ENCODE results near the gene CEP95.
"Not testable (repeated sequence)": the region's sequence is repeated elsewhere in the genome, so short reads cannot be mapped to it uniquely, and the experiment has no call there.

The CEP95 gene, protein sequence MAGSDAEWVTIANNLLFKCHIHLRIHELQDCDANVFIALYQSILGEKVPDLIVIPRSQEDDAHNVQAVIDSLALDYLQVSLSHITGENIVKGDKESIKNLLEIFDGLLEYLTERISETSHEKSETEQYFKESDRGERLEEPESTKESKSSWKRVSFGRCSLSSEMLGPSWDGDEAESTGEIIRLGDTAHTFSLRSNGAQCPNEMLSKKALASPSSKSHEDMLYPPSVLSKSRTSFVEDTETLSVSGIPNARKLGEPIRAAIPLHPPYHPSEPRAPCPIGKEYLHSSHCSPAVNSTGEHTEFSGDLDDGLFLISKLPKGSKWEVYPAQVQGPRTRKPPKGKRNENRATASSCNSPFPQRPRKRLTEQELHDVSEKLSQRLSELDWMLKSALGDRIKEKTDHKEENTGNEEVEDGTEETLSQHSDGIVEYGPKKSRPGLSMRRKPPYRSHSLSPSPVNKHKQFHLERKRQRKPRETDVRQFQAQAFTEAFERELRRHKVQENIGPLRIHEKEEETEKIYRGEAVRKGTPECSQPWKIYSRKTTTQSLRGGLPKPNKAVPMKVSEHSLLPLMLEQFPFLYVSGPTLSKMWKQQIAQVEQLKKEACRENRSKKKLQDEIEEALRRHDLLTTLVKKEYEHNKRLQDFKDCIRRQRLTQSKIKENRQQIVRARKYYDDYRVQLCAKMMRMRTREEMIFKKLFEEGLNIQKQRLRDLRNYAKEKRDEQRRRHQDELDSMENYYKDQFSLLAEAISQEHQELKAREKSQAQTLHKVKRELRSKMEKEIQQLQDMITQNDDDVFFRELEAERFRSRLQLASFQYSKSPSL

DNA sequence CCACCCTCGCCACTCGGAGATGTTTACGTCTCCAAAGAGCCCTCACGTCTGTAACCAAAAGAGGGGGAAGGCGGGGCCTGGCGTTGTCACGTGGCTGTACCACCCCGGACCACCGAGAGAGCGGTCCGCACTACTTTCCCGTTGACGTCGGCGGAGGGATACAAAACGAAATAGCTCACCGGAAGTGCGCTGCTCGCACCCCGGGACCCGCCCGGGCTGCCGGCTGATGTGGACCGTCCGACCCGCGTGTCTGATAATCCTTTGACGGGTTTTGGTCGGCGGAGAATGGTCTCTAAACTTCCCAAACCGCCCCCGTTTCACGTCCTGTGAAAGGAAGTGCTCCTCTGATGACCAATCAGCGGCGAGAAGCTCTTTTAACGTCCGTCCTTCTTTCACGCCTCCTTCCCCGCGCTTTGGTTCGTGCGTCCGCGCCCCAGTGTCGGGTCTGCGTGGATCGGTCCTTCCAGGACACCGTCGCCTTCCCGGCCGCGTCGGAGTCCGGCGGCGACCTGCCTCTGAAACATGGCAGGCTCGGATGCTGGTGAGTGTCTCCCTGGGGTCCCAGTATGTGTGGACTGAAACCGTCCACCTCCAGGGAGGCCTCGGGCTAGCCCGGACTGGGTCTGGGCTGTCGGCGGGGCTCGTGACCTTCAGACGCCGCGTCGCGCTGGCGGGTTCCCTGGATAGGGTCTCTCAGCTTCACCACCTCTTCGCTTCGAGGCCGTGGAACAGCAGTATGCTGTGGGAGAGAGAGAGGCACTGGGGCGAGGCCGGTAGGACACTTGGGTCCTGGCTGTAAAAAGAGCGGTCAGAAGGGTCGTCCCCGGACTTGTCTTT, at the start of gene CEP95:
CEP95 (plus strand) TSS at position 402 of the 837 bp plus-strand sequence; CDS start at position 523, 121 bp downstream.
- peak within 1 kb of the TSS; percentile 79 to 100 (median 100) for H3K4me3 ChIP-seq (ENCODE audit: low read depth in 1 of 5, low read length in 5 of 5)
- H3K36me3 ChIP-seq (ENCODE audit: control insufficient read depth in 5 of 5, insufficient read depth in 5 of 5, low read length in 5 of 5) = peaks cover 38 to 56% (median 47%) of the 10 kb centered on the region in 5 donors
- H3K9ac ChIP-seq (ENCODE audit: low read length in 5 of 5) = peak within 1 kb of the TSS; percentile 96 to 100 (median 100)
- H3K27ac ChIP-seq (ENCODE audit: low read depth, low read length) = peak within 1 kb of the TSS; percentile 100
- H3K9me3 ChIP-seq (ENCODE audit: control insufficient read depth in 5 of 5, low read length in 5 of 5) = no peaks in the 10 kb centered on the region
- peaks cover 8 to 52% (median 47%) of the 10 kb centered on the region in 5 donors for H3K4me1 ChIP-seq (ENCODE audit: control insufficient read depth in 5 of 5, insufficient read depth in 5 of 5, low read length in 5 of 5)
- H3K27me3 ChIP-seq (ENCODE audit: control insufficient read depth in 5 of 5, insufficient read depth in 4 of 5, low read length in 5 of 5) = no peaks in the 10 kb centered on the region

DNA sequence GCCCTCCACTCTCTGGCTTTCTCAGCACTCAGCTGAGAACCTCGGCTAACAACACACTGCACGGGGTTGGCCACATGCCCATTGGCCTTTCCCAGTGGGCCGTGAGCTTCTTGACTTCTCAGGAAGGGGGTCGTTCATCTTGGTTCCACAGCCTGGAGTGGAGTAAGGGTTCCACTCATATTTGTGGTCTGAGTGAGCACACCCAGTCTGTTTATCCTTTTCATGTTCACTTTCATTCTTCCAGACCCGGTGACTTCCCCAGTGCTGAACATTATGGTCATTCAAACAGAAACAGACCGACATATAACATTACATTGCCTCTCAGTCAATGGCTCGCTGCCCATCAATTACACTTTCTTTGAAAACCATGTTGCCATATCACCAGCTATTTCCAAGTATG, 49.6 kb upstream of the CEP95 start:
- no peak overlapping the region for H3K27ac ChIP-seq (ENCODE audit: low read depth, low read length)

GRCh38 chr17:64458756-64459155, 48.0 kb upstream of the CEP95 start:
- H3K36me3 ChIP-seq (ENCODE audit: control insufficient read depth in 5 of 5, insufficient read depth in 5 of 5, low read length in 5 of 5) = peaks cover 0 to 7% (median 0%) of the 10 kb centered on the region in 5 donors
- H3K27me3 ChIP-seq (ENCODE audit: control insufficient read depth in 5 of 5, insufficient read depth in 4 of 5, low read length in 5 of 5) = no peaks in the 10 kb centered on the region
- peaks cover 0 to 29% (median 8%) of the 10 kb centered on the region in 5 donors for H3K4me1 ChIP-seq (ENCODE audit: control insufficient read depth in 5 of 5, insufficient read depth in 5 of 5, low read length in 5 of 5)
- no peaks in the 10 kb centered on the region for H3K9me3 ChIP-seq (ENCODE audit: control insufficient read depth in 5 of 5, low read length in 5 of 5)
- no peak overlapping the region for H3K9ac ChIP-seq (ENCODE audit: low read length in 5 of 5)
- no peak overlapping the region for H3K4me3 ChIP-seq (ENCODE audit: low read depth in 1 of 5, low read length in 5 of 5)
- no peak overlapping the region for H3K27ac ChIP-seq (ENCODE audit: low read depth, low read length)

More for the DNA sequence above, 49.6 kb upstream of the CEP95 start:
- H3K4me1 ChIP-seq (ENCODE audit: control insufficient read depth in 5 of 5, insufficient read depth in 5 of 5, low read length in 5 of 5) = peaks cover 0 to 28% (median 8%) of the 10 kb centered on the region in 5 donors
- H3K27me3 ChIP-seq (ENCODE audit: control insufficient read depth in 5 of 5, insufficient read depth in 4 of 5, low read length in 5 of 5) = no peaks in the 10 kb centered on the region
- no peak overlapping the region for H3K4me3 ChIP-seq (ENCODE audit: low read depth in 1 of 5, low read length in 5 of 5)
- H3K9ac ChIP-seq (ENCODE audit: low read length in 5 of 5) = no peak overlapping the region
- H3K9me3 ChIP-seq (ENCODE audit: control insufficient read depth in 5 of 5, low read length in 5 of 5) = no peaks in the 10 kb centered on the region
- peaks cover 0 to 7% (median 0%) of the 10 kb centered on the region in 5 donors for H3K36me3 ChIP-seq (ENCODE audit: control insufficient read depth in 5 of 5, insufficient read depth in 5 of 5, low read length in 5 of 5)

DNA sequence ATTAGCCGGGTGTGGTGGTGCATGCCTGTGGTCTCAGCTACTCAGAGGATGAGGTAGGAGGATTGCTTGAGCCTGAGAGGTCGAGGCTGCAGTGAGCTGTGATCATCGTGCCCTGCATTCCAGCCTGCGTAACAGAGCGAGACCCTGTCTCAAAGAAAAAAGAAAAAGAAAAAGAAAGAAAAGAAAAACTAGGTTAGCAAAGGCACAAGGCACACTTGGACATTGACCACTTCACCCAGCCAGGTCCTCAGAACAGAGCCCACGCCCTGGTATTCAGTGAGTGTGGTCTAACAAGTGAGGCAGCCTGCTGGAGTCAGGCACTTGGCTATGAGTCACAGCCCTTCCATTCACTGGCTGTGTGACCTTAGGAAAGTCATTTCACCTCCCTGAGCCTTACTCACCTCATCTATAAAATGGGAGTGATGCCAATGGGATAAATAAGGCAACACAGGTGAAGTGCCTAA, 47.5 kb upstream of the CEP95 start:
- H3K27me3 ChIP-seq (ENCODE audit: control insufficient read depth in 5 of 5, insufficient read depth in 4 of 5, low read length in 5 of 5) = no peaks in the 10 kb centered on the region
- no peak overlapping the region for H3K4me3 ChIP-seq (ENCODE audit: low read depth in 1 of 5, low read length in 5 of 5)
- H3K36me3 ChIP-seq (ENCODE audit: control insufficient read depth in 5 of 5, insufficient read depth in 5 of 5, low read length in 5 of 5) = peaks cover 0 to 7% (median 0%) of the 10 kb centered on the region in 5 donors
- H3K4me1 ChIP-seq (ENCODE audit: control insufficient read depth in 5 of 5, insufficient read depth in 5 of 5, low read length in 5 of 5) = peaks cover 0 to 29% (median 8%) of the 10 kb centered on the region in 5 donors
- H3K9ac ChIP-seq (ENCODE audit: low read length in 5 of 5) = no peak overlapping the region
- H3K27ac ChIP-seq (ENCODE audit: low read depth, low read length) = no peak overlapping the region
- no peaks in the 10 kb centered on the region for H3K9me3 ChIP-seq (ENCODE audit: control insufficient read depth in 5 of 5, low read length in 5 of 5)

GRCh38 chr17:64459818-64460217, 47.0 kb upstream of the CEP95 start:
- H3K36me3 ChIP-seq (ENCODE audit: control insufficient read depth in 5 of 5, insufficient read depth in 5 of 5, low read length in 5 of 5); H3K4me3 ChIP-seq (ENCODE audit: low read depth in 1 of 5, low read length in 5 of 5); H3K27me3 ChIP-seq (ENCODE audit: control insufficient read depth in 5 of 5, insufficient read depth in 4 of 5, low read length in 5 of 5); H3K9ac ChIP-seq (ENCODE audit: low read length in 5 of 5); H3K27ac ChIP-seq (ENCODE audit: low read depth, low read length); H3K9me3 ChIP-seq (ENCODE audit: control insufficient read depth in 5 of 5, low read length in 5 of 5): not testable (repeated sequence)
- peaks cover 0 to 29% (median 8%) of the 10 kb centered on the region in 5 donors for H3K4me1 ChIP-seq (ENCODE audit: control insufficient read depth in 5 of 5, insufficient read depth in 5 of 5, low read length in 5 of 5)

DNA sequence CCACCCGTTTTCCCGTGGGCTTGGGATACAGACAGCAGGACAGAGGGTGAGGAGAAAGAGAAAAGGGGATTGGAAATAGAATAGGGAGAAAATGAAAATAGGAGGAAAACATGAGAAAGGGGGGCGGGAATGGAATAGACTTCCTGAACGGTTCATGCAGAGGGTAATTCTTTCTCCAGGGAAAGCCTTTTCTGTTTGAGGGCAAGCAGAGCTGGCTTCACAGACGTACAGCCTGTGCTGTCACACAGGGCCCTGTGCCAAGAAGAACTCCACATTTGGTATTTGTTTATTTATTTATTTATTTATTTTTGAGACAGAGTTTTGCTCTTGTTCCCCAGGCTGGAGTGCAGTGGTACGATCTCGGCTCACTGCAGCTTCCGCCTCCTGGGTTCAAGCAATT, 45.8 kb upstream of the CEP95 start:
- H3K9me3 ChIP-seq (ENCODE audit: control insufficient read depth in 5 of 5, low read length in 5 of 5) = no peaks in the 10 kb centered on the region
- no peak overlapping the region for H3K4me3 ChIP-seq (ENCODE audit: low read depth in 1 of 5, low read length in 5 of 5)
- H3K27me3 ChIP-seq (ENCODE audit: control insufficient read depth in 5 of 5, insufficient read depth in 4 of 5, low read length in 5 of 5) = no peaks in the 10 kb centered on the region
- peaks cover 0 to 29% (median 8%) of the 10 kb centered on the region in 5 donors for H3K4me1 ChIP-seq (ENCODE audit: control insufficient read depth in 5 of 5, insufficient read depth in 5 of 5, low read length in 5 of 5)
- H3K36me3 ChIP-seq (ENCODE audit: control insufficient read depth in 5 of 5, insufficient read depth in 5 of 5, low read length in 5 of 5) = peaks cover 0 to 7% (median 0%) of the 10 kb centered on the region in 5 donors
- H3K27ac ChIP-seq (ENCODE audit: low read depth, low read length) = no peak overlapping the region
- H3K9ac ChIP-seq (ENCODE audit: low read length in 5 of 5) = no peak overlapping the region

GRCh38 chr17:64461788-64462187, 45.0 kb upstream of the CEP95 start:
- H3K4me1 ChIP-seq (ENCODE audit: control insufficient read depth in 5 of 5, insufficient read depth in 5 of 5, low read length in 5 of 5) = peaks cover 0 to 26% (median 8%) of the 10 kb centered on the region in 5 donors
- H3K36me3 ChIP-seq (ENCODE audit: control insufficient read depth in 5 of 5, insufficient read depth in 5 of 5, low read length in 5 of 5) = peaks cover 0 to 15% (median 0%) of the 10 kb centered on the region in 5 donors
- H3K27ac ChIP-seq (ENCODE audit: low read depth, low read length) = no peak overlapping the region
- H3K9me3 ChIP-seq (ENCODE audit: control insufficient read depth in 5 of 5, low read length in 5 of 5) = no peaks in the 10 kb centered on the region
- no peak overlapping the region for H3K4me3 ChIP-seq (ENCODE audit: low read depth in 1 of 5, low read length in 5 of 5)
- no peaks in the 10 kb centered on the region for H3K27me3 ChIP-seq (ENCODE audit: control insufficient read depth in 5 of 5, insufficient read depth in 4 of 5, low read length in 5 of 5)
- H3K9ac ChIP-seq (ENCODE audit: low read length in 5 of 5) = no peak overlapping the region

GRCh38 chr17:64466019-64466735, 40.6 kb upstream of the CEP95 start:
- no peak overlapping the region for H3K27ac ChIP-seq (ENCODE audit: low read depth, low read length)
- H3K4me3 ChIP-seq (ENCODE audit: low read depth in 1 of 5, low read length in 5 of 5) = no peak overlapping the region
- no peaks in the 10 kb centered on the region for H3K9me3 ChIP-seq (ENCODE audit: control insufficient read depth in 5 of 5, low read length in 5 of 5)
- no peak overlapping the region for H3K9ac ChIP-seq (ENCODE audit: low read length in 5 of 5)
- peaks cover 0 to 15% (median 3%) of the 10 kb centered on the region in 5 donors for H3K36me3 ChIP-seq (ENCODE audit: control insufficient read depth in 5 of 5, insufficient read depth in 5 of 5, low read length in 5 of 5)
- H3K4me1 ChIP-seq (ENCODE audit: control insufficient read depth in 5 of 5, insufficient read depth in 5 of 5, low read length in 5 of 5) = peaks cover 0 to 9% (median 0%) of the 10 kb centered on the region in 5 donors
- no peaks in the 10 kb centered on the region for H3K27me3 ChIP-seq (ENCODE audit: control insufficient read depth in 5 of 5, insufficient read depth in 4 of 5, low read length in 5 of 5)

GRCh38 chr17:64466834-64467233, 39.9 kb upstream of the CEP95 start:
- H3K9ac ChIP-seq (ENCODE audit: low read length in 5 of 5); H3K27ac ChIP-seq (ENCODE audit: low read depth, low read length); H3K4me1 ChIP-seq (ENCODE audit: control insufficient read depth in 5 of 5, insufficient read depth in 5 of 5, low read length in 5 of 5): not testable (repeated sequence)

More at GRCh38 chr17:64466834-64467233, 39.9 kb upstream of the CEP95 start:
- H3K27me3 ChIP-seq (ENCODE audit: control insufficient read depth in 5 of 5, insufficient read depth in 4 of 5, low read length in 5 of 5); H3K4me3 ChIP-seq (ENCODE audit: low read depth in 1 of 5, low read length in 5 of 5); H3K9me3 ChIP-seq (ENCODE audit: control insufficient read depth in 5 of 5, low read length in 5 of 5): not testable (repeated sequence)
- H3K36me3 ChIP-seq (ENCODE audit: control insufficient read depth in 5 of 5, insufficient read depth in 5 of 5, low read length in 5 of 5) = peaks cover 0 to 17% (median 3%) of the 10 kb centered on the region in 5 donors
